ENCODE measurements around the gene FBXW11. TPM values are rescaled to one million over a fixed set of nuclear protein-coding genes. Genes with fewer than 3 reads are reported as not detected.
A peak's percentile ranks its signal among the peaks of the same experiment; 100 is the strongest.

Gene FBXW11
- total and polyA plus RNA-seq, 2 of the 8 experiments (the other 6 are each of a cell fraction or from before 2014, with no cell fraction given) = 45.0 to 75.6 TPM

DNA sequence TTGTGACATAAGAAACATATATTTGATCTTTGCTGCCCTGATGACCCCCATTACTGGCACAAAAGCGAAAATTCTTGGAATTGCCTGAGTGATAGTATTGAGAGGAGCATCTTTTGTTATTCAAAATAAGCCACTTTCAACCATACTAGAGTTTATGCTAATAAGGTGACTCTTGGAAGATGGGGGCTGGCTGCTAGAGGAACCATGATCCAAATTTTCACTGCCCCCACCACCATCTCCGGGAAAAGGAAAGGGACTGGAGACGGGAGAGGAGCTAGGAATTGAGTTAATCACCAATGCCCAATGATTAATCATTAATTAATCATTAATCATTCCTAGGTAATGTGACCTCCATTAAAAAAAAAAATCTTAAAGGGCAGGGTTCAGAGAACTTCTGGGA, 25.6 kb downstream of the FBXW11 start:
- no peak overlapping the region for H4K8ac ChIP-seq (ENCODE audit: extremely low read depth, insufficient read depth, low read length)
- H4K20me1 ChIP-seq (replicated peaks in 1 of 2; ENCODE audit: control insufficient read depth in 1 of 2, insufficient read depth in 2 of 2, low read length in 2 of 2) = peaks cover 2 to 13% of the 10 kb centered on the region in 2 experiments
- peak overlapping the region; percentile 87 for H4K91ac ChIP-seq (replicated peaks; ENCODE audit: insufficient read length, low read length)
- H2BK12ac ChIP-seq (ENCODE audit: low read depth, low read length) = peak overlapping the region; percentile 83; the same call in 1 of the 2 replicates
- H3K79me1 ChIP-seq (ENCODE audit: low read depth, low read length) = peaks cover 6% of the 10 kb centered on the region
- CTCF ChIA-PET (ENCODE audit: partially characterized antibody) = interaction anchor here (0.6 to 1.0 kb wide), 3 partner anchors 17 to 68 kb away, joined by 3 to 5 read pairs (median 3); no protein-coding TSS in a partner anchor
- H2AK5ac ChIP-seq (ENCODE audit: low read depth, low read length) = 0 out of 2 replicates have a peak overlapping the region, but pooled peaks have one; percentile 66
- H3K56ac ChIP-seq (replicated peaks; ENCODE audit: insufficient read length, low read depth, low read length) = no peak overlapping the region
- no peak overlapping the region for H3K23ac ChIP-seq (ENCODE audit: insufficient read length)
- H3K27ac ChIP-seq (ENCODE audit: low read depth, low read length) = peak overlapping the region; percentile 70; the same call in 1 of the 2 replicates
- H3K23me2 ChIP-seq (ENCODE audit: low read depth, low read length) = no peaks in the 10 kb centered on the region; the same call in none of the 2 replicates
- no peak overlapping the region for H3K14ac ChIP-seq (ENCODE audit: insufficient read length)
- peak overlapping the region; percentile 60 to 82 for H3K4me2 ChIP-seq (ENCODE audit: insufficient read depth in 1 of 2, low read depth in 2 of 2, low read length in 2 of 2)
- peaks cover 29 to 100% of the 10 kb centered on the region in 2 experiments for H3K79me2 ChIP-seq (ENCODE audit: control insufficient read depth in 1 of 2, insufficient read depth in 2 of 2, low read length in 2 of 2)
- FAIRE-seq (peak; percentile 78), DNase-seq (ENCODE audit: low read depth in 1 of 2, low spot score in 2 of 2) (peak in 1 of 2 experiments; percentile 43)
- peaks cover 14 to 45% (median 40%) of the 10 kb centered on the region in 4 experiments for H3K4me1 ChIP-seq (replicated peaks in 1 of 4; ENCODE audit: control insufficient read depth in 3 of 4, insufficient read depth in 4 of 4, low read length in 3 of 4)
- H2BK15ac ChIP-seq (ENCODE audit: low read length) = no peak overlapping the region
- 2% methylated on average over 3 of the region's 3 CpGs; no CpG with 5 or more reads in 1 of the 2 experiments for WGBS, 2 experiments (ENCODE audit: extremely low coverage in 1 of 2, insufficient coverage in 1 of 2, insufficient read length in 1 of 2, insufficient replicate concordance in 2 of 2, low coverage in 1 of 2, low lambda C conversion rate in 2 of 2, missing lambda C conversion rate in 1 of 2)
- H4K5ac ChIP-seq (ENCODE audit: insufficient read length, low read depth, low read length) = peak overlapping the region; percentile 55
- no peaks in the 10 kb centered on the region for H3K9me3 ChIP-seq (ENCODE audit: insufficient read depth in 2 of 2, low read depth in 1 of 2, low read length in 1 of 2)
- no peak overlapping the region; a peak in 1 of 7 replicates for H3K9ac ChIP-seq (replicated peaks in 1 of 4; ENCODE audit: extremely low read depth in 1 of 4, low read depth in 3 of 4, low read length in 3 of 4)
- H3K18ac ChIP-seq (ENCODE audit: extremely low read depth, low read length) = peak overlapping the region; percentile 42; the same call in 1 of the 2 replicates
- 0 out of 2 replicates have a peak overlapping the region, but pooled peaks have one; percentile 52 for H2BK20ac ChIP-seq (ENCODE audit: low read length)
- no peak overlapping the region for H2AFZ ChIP-seq (ENCODE audit: low read length)
- H2BK5ac ChIP-seq (ENCODE audit: low read depth, low read length) = peak overlapping the region; percentile 94
- peak overlapping the region; percentile 8 to 46 (median 28); a peak in 6 of 8 replicates for H3K4me3 ChIP-seq (ENCODE audit: extremely low read depth in 1 of 4, insufficient read depth in 2 of 4, low read depth in 3 of 4, low read length in 4 of 4)
- H3K36me3 ChIP-seq (ENCODE audit: control insufficient read depth in 2 of 4, insufficient read depth in 4 of 4, low read length in 3 of 4) = peaks cover 0 to 4% (median 0%) of the 10 kb centered on the region in 4 experiments; a peak in 1 of 8 replicates
- H3K27me3 ChIP-seq (replicated peaks in 1 of 4; ENCODE audit: control insufficient read depth in 3 of 4, extremely low read depth in 1 of 4, insufficient read depth in 3 of 4, low read length in 3 of 4) = no peaks in the 10 kb centered on the region
- H3K4ac ChIP-seq (replicated peaks; ENCODE audit: insufficient read length, low read depth, low read length) = no peak overlapping the region
- POLR2A ChIA-PET (ENCODE audit: partially characterized antibody) = interaction anchor here (0.6 to 6.6 kb wide), 8 partner anchors 9 to 314 kb away, joined by 3 to 66 read pairs (median 4); partner anchors contain the start of gene FBXW11
- peak overlapping the region; percentile 92 for H2BK120ac ChIP-seq (replicated peaks; ENCODE audit: low read depth, low read length)
- no peak for TF ChIP-seq RFX5 (IDR thresholded peaks at IDR 0.05; ENCODE audit: borderline replicate concordance, low read depth, low read length)

Measured in H1 (cell line).